Activated T-cell treated with anti-CD3 and anti-CD28 coated beads, Interleukin-2, amount 50 U/mL, for 1 hour (primary cell): ENCODE results near the gene ASB16.
"Not testable (repeated sequence)": the region's sequence is repeated elsewhere in the genome, so short reads cannot be mapped to it uniquely, and the experiment has no call there.

Experiments used
- DNase-seq: peaks from one replicate; pipeline ENCODE4 v3.0.0-alpha.2; 2020

ASB16 gene

GRCh38 chr17:44170499-44171201 lies at the start of gene ASB16:
TSS of gene ASB16 (plus strand) at chr17:44170704. CDS start at chr17:44170790, 86 bp downstream.
- DNase-seq: no peak

- no peak for DNase-seq
Measured at GRCh38 chr17:44120851-44121605, 49.5 kb upstream of the ASB16 start.

- DNase-seq: no peak
Measured at GRCh38 chr17:44121997-44122815, 48.3 kb upstream of the ASB16 start.

GRCh38 chr17:44122816-44123355 lies 47.6 kb upstream of the ASB16 start:
- DNase-seq: no peak

GRCh38 chr17:44123356-44124117 lies 47.0 kb upstream of the ASB16 start, which contains the start of gene HDAC5:
TSS of gene HDAC5 (minus strand) at chr17:44123641. CDS start at chr17:44117515, 6,126 bp downstream.
- peak; percentile 97 for DNase-seq

GRCh38 chr17:44124118-44124438 lies 46.4 kb upstream of the ASB16 start:
- DNase-seq: no peak

- no peak for DNase-seq
Measured at GRCh38 chr17:44128383-44128782, 42.1 kb upstream of the ASB16 start.

GRCh38 chr17:44130693-44131349 lies 39.7 kb upstream of the ASB16 start:
- no peak for DNase-seq

- DNase-seq: not testable (repeated sequence)
Measured at GRCh38 chr17:44131372-44131771, 39.1 kb upstream of the ASB16 start.

- DNase-seq: no peak
Measured at GRCh38 chr17:44132275-44132821, 38.2 kb upstream of the ASB16 start.

GRCh38 chr17:44133918-44134476 lies 36.5 kb upstream of the ASB16 start:
- DNase-seq: no peak

- DNase-seq: no peak
Measured at GRCh38 chr17:44134752-44135568, 35.5 kb upstream of the ASB16 start.

GRCh38 chr17:44137891-44138709 lies 32.4 kb upstream of the ASB16 start:
- DNase-seq: peak; percentile 50

GRCh38 chr17:44143921-44144320 lies 26.6 kb upstream of the ASB16 start:
- DNase-seq: not testable (repeated sequence)

GRCh38 chr17:44144966-44145739 lies 25.4 kb upstream of the ASB16 start:
- no peak for DNase-seq

- no peak for DNase-seq
Measured at GRCh38 chr17:44146375-44147346, 23.8 kb upstream of the ASB16 start.

- DNase-seq: no peak
Measured at GRCh38 chr17:44147812-44148211, 22.7 kb upstream of the ASB16 start.
